NCI-H345 treated with DMSO at 0.1 percent for 48 hours (cell line): ENCODE results near the gene KAZN.

ENCODE experiments used
- DNase-seq: peaks from one replicate; lab custom pipeline; 2025; ENCODE audit not compliant: unreplicated experiment; lab: John Stamatoyannopoulos, UW

The KAZN gene

DNA sequence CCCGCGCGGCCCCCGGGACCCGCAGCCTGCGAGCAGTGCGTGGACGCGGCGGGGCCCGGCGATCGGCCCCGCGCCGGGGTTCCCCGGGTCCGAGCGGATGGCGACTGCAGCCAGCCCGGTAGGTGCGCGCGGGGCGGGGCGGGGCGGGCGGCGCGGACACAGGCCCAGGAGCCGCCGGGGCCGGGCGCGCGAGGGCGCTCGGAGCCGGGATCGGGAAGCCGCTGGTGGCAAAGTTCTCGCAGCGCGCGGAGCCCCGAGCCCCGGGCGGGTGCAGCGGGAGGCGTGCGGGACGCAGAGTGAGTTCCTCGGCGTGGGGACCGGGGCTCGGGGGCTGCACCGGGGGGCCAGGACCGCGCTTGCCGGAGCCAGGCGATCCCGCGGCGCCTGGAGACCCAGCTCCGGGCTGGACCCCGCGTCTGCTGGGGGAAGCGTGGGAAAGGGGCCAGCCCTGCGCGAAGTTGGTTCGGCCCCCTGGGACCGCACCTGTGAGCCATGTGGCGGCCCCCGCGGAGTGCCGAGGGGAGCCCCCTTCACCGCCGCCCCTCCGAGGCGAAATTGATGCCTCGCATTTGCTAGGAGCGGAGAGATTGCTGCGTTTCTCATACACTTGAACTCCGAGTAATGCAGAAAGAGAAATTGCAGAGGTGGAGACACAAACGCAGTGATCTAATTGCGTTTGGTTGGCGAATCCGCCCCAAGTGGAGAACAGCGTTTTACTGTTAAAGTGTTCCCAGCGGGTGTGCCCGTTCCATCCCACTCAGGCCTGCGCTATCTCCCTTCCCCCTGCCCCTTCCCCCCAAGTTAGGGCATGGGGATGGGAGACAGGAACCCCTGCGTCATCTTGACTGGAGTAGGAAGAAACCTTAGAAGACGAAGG, 326.2 kb downstream of the KAZN start:
- DNase-seq = no peak

DNA sequence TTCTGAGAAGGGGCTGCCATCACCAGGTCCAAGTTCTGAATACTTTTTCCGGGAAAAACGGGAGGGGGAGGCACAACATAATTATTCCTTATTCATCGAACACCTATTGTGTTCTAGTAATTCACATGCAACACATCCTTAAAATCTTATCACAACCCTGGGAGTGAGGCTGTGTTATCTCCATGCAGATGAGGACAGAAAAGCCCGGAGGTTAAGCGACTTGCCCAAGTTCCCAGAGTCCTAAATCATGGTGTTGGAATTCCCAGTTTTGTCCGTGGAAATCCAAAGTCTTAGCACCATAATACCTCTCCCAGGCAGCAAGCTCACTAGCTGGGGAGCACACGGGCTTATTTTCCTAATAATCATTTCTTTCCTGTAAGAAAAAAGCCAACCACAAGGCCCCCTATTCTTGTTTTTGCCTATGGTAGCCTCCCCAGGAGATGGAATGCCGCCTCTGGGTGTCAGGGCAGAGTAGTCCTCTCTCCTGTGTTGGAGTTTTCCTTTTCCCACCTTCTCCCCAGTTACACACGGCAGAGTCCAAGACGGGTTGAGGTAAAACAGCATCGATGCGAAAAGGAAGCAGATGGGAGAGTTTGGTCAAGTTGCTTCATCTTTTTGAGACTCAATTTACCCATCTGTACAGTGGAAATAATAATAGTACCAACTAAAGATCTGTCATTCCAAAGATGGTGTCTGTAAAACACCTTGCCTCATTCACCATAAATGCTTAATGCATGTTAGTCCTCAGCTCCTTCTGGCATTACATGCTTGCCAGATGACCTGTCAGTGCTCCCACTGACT, 327.1 kb downstream of the KAZN start:
- no peak for DNase-seq

DNA sequence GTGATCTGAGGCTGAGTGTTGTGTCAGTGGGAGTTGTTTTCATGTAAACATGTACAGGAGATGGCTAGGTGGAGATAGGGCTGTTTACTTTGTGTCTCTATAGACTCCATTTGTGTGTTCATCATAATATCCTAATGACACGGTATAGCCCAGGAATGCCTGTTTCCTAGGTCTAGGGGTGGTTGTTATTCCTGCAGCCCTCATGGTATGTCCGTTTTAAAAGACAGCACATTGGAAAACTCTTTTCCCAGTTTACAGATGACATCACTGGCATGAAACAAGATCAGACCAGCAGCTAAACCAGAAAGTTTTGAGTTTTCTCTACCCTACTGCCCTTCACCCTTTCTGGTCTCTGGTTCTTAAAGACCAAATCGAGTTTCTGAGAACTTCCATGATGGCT, 327.7 kb downstream of the KAZN start:
- no peak for DNase-seq

DNA sequence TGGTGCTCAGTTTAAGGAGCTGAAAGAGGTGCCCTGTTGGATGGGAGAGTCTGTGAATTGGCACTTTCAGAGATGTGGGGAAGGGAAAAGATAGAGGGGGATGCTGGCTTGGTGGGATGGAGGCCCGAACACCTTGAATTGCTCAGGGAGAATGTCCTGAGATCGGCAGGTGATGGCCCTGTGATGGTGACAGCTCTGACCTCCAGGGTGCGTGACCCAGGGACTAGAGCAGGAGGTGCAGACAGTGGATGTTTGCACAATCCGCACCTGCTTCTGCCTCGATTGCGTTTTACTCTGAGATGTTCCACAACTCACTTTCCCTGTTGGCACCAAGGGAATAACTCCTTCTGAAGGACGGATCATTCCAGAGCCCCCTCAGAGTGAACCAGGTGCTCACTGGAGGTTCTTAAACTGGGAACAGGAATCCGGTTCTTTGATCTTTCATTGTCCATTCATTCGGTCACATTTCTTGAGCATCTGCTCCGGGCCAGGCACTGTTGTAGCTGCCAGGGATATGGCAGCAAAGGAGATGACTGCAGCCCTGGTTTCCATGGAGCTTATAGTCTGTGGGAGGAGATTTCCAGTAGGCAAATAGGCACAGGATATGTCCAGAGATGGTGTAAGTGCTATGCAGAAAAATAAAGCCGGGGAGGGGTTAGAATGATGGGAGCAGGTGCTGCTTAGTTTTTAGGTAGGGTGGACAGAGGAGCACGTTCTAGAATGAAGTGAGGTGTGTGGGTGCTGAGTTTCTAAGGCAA, 328.5 kb downstream of the KAZN start:
- no peak for DNase-seq

DNA sequence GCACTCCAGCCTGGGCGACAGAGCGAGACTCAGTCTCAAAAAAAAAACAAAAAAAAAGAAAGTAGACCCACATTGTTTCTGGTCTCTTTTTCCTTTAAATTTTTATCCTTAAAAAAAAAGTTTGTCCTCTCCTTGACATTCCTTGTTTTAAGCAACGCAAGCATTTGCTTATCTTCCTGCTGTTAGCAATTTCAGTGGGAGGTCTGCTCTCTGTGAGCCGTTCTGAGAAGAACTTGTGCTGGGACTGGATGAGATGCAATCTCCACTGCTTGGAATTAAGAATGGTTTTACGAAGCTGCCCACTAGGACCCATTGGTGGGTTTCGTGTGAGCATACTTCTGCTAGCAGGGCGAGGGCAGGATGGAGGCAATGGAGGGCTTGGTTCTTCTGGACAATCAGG, 329.9 kb downstream of the KAZN start:
- DNase-seq = no peak

DNA sequence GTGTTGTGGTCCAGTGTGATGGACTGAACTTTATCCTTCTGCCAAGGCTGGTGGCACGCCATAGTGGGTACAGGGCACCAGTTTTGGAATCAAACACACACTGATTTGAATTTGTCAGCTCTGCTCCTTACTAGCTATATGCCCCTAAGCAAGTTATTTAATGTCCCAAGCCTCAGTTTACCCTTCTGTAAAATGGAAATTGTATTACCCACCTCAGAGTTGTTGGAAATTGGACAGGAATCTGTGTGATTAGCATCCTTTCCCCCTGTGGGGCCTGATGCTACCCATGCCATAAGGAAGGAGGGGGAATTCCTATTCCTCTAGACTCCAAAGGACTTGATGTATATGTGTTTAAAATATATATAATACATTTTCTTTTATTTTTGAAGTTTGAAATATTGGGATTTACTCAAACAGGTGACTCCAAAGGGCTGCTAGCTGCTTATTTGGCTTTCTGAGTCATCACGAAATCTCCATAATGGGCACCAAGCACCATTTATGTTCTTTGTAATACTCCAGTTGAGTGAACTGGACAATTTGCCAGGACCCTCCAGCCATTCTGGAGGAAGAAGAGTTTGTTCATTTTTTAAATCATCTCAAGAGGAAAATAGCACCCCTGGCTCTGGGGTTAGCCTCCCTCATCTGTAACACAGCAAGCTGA, 330.5 kb downstream of the KAZN start:
- DNase-seq = no peak

DNA sequence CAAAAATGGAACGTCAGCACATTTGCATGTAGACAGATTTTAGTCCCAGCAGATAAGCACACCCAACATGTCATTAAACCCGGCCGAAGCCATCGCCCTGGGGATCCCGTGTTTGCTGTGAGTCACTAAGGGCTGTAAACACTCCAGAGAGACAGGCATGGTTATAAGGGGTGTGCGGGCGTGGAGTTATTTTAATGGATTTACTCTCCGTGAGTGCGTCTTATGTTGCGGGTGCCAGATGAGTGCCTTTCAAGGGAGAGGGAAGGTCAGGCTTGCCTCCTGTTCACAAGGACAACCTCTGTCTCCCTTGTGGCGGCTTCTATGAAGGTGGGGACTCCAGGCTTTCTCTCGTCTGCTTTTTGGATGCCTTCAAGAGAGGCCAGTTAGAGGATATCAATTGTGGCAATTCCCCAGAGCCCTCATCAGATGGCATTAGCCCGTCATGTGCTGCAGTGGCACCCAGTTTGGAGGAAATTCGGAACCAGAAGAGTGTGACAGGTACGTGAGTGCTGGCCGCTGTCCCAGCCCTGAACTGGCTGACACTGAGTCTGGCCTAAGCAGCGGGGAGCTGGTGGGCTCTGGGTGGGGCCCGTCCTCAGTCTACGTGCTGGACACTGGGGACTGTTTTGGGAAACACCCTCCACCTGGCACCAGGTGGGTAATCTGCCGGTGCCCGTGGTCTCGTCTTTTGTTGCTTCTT, 331.2 kb downstream of the KAZN start:
- DNase-seq = peak; percentile 45

DNA sequence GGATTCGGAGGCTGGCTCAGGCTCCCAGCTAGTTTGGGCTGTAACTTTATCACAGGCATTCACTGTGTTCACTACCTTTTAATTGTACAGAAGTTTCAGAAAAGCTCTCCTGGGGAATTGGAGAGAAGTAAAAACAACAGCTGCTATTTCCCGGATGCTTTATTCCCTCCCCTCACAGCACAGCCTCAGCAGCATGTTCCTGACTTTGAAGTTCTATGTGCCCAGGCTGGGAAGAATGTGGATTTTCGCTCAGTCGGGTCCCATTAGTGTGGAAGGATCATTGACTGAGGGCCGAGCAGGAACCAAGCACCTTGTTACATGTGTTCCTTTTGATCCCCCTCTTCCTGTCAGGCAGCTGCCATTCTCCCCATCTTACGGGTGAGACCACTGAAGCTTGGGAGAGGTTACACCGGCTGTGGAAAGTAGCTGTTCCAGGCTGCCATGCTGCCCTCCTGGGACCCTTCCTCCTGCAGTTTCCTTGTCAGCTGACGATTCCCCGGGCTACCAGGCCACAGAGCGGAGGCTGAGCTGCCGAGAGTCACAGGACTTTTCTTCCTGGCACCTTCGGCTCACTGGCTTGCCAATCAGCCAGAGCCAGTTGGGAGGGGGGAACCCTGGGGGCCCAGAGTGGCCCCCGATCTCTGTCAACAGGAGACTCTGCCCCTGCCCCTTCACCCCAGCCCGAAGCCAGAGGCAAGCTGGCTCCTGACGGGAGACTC, 331.9 kb downstream of the KAZN start:
- DNase-seq = no peak

DNA sequence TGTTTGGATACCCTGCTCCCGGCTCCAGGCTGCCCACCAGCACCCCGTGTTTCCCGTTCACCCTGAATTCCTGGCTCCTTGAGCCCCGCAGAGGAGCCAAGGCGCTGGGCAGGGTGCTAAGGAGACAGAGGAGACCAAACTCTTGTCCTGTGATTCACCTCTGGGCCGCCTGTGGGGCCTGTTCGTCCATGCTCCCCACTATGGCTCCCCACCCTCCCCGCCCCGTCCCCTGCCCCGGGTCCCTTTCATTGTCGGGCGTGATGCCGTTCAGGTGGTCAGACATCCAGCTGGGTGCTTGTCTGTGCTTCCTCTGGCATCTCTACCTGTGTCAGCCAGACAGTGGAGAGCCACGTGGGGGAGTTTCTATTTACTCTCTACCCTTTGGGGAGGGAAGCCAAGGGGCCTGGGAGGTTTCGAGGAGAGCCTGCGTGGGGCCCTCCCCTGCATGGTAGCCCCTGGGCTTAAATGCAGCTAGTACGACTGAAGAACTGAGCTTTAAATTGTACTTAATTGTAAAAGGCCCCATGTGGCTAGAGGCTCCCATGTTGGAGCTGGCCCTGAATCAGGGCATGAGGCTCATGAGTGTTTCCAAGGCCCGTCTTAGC, 333.7 kb downstream of the KAZN start:
- DNase-seq = no peak

DNA sequence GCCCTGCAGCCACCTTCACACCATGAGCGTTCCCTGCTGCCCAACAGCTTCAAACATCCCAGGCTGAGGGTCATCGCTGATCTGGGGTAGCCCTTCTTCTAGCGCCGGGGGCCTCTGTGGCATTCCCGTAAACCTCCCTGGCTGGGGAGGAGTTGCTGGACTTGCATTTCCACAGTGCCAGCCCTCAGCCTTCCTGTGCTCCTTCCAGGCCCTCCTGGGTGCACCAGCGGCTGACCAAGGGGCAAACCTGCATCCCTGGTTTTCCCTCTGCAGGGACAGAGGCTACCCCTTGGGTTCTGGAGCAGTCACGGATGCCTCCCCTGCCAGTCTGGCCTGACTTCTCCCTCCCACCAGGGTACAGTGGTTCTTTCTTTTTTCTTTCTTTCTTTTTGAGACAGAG, 336.4 kb downstream of the KAZN start:
- DNase-seq = no peak

DNA sequence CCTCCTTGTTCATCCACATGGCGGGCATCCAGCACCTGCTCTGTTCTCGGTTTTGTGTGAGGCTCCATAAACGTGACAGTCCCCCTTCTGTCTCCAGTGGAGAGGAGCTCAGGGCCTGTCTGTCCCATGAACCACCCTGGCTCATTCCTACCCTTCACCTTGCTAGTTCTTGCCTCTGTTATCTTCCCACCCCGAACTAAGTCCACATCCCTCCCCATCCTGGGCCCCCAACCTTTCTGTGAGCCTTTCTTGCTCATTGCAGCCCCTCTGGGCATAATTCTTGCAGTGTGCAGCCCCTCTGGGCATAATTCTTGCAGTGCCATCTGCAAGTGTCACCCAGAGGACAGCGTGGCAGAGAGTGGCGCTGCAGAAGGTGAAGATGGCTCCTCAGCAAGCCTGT, 338.3 kb downstream of the KAZN start:
- no peak for DNase-seq

DNA sequence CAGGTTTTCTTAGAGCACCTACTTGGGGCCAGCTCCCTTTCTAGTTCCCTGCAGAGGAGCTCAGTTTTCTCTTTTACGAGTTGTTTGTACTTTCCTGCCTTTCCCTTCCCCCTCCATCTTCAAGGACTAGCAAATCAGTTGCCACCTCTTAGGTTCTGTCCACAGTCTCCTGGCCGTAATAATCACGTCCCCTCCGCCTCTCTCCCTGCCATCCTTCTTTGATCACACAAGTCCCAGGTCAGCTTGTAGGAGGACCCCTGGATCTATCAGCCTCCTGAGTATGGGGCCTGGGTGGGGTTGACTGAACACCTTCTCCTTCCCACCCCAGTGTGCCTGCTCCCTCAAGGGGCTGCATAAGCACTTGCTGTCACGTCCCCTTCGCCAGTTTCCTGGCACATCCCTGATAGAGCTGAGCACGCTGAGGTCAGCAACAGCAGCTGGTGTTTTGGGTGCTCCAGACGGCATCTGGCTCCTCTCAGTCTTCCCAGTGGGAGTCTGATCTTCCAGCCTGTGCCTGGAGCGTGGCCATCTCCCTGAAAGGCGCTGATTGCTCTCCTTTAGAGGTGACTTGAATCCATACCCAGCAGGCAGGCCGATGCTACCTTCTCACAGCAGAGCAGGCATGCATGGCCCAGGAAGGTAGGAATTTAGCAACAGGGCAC, 338.9 kb downstream of the KAZN start:
- no peak for DNase-seq

DNA sequence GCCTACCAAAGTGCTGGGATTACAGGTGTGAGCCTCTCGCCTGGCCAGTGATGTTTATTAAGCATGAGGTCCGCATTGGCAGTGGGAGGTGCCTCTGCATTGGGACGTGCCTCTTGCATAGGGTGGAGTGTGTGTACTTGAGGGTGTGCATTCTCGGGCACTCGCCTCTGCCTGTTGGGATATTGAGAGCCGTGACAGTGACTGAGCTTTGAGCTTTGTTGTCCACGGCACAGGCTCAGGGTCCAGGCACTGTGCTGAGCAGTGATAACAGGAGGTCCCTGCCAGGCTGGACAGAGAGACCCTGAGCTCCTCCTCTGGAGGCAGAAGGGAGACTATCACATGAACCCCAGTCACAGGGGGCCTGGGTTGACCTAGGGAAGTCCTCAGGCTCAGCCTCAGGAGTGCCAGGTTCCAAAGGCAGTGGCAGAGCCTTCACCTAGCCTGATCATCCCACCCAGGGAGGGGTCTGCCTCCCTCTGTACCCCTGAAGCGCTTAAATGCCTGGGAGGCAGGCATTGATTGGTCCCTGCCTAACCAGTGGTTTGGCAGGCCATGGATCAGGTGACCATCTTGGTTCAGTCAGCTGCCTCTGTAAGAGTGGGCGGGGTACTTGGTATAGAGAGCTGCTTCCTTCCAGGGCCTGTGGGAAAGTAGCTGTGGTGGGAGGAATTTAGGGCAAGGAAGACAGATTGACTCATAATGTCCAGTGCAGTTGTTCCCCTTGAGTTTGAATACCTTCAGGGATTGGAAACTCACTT, 341.2 kb downstream of the KAZN start:
- DNase-seq = no peak

DNA sequence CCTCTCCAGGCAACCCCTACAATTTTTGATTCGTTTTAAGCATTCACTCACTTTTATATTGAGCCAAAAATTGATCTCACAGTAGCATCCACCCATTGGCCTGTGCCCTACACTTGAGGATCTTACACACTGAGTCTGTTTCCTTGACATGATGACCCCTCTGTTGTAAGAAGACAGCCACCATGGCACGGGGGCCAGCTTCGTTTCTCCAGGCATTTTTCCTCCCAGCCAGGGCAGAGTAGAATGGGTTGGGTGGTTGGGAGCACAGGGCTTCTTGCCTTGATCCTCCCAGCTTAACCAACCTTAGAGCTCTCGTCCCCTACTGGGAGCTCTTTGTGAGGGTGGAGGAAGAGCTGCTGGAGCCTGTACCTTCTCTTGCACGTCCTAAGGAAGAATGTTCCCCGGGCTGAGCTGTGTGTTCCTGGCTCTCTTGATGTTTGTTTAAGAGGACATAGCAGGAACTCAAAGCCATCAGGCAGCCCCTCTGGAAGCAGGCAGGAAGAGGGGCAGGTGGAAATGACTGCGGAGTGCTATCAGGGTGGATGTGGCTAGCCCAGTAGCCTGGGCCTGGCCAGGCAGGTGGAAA, 341.9 kb downstream of the KAZN start:
- no peak for DNase-seq

DNA sequence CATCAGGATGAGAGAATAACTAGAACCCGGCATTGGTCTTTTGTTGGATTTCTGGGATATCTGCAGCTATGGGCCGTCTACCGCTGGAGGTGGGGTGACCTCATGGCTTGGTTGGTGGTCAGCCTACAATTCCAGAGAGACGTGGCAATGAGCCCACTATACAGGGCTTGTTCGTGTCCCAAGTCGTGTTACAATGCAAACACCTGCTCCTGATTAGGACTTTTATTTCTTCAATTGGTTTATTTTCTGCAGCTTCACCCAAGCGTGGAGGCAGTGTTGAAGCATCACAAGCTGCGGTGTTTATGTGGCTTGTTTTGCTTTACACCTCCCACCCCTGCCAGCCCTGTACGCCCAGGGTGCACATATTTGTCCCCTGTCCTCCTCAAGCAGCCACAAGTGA, 343.4 kb downstream of the KAZN start:
- no peak for DNase-seq

DNA sequence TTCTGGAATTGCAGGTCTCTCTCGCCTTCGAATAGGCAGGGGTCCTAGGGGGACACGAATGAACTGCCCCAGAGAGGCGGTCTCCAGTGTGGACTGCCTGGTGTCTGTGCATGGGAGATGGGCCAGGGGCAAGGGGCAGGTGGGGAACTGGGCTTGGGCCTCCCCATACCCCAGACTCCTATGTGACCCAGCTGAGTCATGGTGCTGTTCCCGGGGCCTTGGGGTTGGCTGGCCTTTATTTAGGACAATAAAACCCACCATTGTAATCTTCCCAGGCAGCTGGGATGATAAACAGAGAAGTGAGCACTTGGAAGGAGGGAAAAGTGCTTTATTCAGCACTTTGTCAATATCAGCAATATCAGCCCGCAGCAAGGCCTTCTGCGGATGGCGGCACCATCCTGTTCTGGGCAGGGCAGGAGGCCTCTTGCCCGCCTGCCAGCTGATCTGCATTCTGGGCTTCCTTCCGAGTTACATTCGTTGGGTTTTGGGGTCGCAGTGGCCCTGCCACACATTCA, 346.0 kb downstream of the KAZN start:
- DNase-seq = no peak

DNA sequence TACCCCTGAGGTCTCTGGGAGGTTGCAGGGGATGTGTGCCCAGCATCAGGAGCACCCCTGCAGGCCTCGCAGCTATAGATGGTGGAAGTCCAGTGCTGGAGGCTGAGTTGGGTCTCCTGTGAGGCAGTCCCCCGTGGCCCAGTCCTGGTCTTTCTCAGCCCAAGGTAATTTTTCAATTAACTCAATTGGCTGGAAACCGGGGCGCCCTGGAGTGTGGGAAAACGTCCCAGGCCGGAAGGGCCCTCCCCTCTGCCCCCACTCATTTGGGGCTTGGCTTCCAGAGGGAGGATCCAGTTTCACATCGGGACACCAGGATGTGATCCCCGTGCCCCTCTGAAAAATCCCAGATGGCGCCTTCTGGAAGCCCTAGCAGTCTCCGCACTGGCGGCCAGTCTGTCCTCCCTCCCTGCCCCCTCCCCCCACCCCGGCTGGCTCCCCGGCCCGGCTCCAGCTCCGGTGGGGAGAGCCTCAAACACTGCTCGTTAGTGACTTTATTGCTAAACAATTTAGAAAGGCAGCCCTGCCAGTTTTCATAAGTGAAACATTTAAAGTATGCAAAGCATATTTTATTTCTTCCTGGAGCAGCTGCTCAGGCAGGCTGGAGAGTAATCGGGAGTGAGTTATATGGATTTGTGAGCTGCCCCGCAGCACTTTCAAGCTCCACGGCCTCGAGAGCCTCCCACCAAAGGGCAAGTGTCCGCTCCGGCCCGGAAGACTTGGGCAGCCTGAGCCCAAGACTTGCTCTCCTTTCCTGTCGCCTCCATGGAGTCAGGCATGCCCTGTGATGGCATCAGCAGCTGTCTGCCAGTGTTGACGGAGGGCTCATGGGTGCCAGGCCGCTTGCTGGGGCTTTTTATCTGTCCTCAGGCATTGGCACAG, 346.9 kb downstream of the KAZN start:
- DNase-seq = no peak
